DMS153 treated with DMSO at 0.1 percent for 48 hours (cell line): ENCODE results near the gene MLST8.

Source experiments
- DNase-seq: peaks from one replicate; lab custom pipeline; 2025; ENCODE audit not compliant: unreplicated experiment; lab: John Stamatoyannopoulos, UW

Gene MLST8

DNA sequence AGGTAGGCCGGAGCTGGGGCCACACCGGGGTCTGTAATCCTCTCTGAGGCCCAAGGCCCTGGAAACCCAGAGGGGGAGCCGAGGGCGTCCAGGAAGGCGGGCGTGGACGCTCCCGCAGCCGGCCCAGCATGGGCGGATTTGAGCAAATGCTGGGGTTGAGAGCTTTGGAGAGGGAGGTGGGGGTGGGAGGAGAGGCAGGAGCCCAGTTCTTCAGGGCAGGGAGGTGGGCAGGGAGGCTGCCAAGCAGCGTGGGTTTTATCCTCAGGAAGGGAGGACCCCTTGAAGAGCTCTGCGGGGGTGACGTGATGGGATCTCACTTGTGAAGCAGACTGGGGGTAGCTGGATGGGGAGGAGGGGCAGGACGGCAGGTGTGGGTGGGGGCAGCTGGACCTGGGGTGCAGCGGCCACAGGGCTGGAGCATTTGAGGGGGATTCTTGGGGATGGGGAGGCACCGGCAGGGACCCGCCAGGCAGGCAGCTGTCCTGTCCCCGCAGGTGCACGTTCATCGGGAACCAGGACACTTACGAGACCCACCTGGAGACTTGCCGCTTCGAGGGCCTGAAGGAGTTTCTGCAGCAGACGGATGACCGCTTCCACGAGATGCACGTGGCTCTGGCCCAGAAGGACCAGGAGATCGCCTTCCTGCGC, 32.4 kb upstream of the MLST8 start:
- no peak for DNase-seq

DNA sequence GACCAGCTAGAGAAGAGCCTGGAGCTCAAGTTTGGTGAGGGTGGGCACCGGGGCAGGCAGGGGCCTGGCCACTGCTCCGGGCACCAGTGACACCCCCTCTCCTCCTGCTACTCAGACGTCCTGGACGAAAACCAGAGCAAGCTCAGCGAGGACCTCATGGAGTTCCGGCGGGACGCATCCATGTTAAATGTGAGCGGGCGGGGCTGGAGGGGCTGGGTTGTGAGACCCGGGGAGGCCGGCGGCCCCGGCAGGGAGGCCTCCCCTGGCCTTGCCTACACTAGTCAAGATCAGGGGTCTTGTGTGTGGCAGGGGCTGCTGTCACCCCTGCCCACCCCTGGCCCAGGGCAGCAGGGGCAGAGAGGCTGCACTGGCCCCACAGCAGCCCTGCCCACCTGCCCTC, 31.9 kb upstream of the MLST8 start:
- DNase-seq = no peak

DNA sequence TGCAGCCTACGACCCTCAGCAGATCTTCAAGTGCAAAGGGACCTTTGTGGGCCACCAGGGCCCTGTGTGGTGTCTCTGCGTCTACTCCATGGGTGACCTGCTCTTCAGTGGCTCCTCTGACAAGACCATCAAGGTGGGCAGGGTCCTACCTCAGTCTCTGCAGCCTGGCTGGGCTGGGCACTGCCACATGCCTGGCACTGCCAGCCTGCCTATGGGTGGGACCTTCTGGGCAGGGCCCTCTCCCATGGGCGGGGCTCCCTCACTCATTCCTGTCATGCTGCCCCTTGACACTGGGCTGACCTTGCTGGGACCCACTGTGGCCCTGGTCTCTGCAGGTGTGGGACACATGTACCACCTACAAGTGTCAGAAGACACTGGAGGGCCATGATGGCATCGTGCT, 31.3 kb upstream of the MLST8 start:
- DNase-seq = no peak

DNA sequence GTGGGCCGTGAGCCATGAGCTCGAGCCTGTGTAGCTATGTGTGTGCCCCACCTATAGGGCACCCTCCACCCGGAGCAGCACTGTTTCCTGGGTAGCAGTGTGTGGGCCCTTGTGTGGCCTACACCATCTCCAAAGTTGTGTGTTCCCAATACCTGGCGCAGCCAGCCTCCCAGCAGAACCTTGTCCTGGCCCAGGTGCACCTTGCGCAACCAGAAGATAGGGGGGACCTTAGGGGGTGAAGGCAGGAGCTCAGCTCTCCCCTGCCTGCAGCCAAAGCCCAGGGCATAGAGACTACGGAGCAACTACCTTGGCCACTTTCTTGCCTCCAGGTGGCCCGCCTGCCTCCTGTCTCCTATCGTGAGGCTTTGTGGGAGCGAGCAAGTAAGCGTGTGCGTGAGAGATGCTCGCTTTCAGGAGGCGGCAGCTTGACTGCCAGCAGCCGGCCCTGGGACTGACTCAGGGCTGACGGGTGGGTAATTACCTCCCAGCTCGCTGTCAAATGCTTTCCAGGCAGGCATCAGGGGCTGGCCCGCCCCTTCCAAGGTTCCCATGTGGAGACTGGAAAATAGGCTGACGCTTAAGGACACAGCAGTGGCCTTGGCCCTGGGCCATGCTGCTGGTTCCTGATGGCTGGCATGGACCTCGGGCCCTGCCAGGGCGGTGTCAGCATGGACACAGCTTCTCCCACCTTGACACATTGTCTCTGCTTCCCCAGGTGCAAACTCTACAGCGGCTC, 30.7 kb upstream of the MLST8 start:
- DNase-seq = no peak

DNA sequence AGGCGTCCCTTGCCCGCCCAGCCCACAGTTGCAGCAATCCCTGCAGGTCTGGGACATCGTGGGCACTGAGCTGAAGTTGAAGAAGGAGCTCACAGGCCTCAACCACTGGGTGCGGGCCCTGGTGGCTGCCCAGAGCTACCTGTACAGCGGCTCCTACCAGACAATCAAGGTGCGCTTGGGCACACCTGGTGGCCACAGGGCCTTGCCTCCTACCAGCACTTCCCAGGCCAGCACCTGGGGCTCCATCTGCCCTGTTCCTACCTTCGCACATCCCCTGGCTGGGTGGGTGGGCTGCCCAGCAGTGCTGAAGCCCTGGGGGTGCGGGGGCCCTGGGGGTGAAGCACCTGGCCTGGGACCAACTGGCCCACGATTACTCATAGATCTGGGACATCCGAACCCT, 29.8 kb upstream of the MLST8 start:
- no peak for DNase-seq

DNA sequence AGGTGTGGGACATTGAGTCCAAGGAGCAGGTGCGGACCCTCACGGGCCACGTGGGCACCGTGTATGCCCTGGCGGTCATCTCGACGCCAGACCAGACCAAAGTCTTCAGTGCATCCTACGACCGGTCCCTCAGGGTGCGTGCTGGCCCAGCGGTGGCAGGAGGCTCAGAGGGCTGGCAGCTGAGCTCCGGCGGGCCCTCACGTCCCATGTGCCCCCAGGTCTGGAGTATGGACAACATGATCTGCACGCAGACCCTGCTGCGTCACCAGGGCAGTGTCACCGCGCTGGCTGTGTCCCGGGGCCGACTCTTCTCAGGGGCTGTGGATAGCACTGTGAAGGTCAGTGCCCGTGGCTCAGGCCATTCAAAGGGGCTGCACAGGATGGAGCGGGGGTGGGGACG, 29.2 kb upstream of the MLST8 start:
- no peak for DNase-seq

DNA sequence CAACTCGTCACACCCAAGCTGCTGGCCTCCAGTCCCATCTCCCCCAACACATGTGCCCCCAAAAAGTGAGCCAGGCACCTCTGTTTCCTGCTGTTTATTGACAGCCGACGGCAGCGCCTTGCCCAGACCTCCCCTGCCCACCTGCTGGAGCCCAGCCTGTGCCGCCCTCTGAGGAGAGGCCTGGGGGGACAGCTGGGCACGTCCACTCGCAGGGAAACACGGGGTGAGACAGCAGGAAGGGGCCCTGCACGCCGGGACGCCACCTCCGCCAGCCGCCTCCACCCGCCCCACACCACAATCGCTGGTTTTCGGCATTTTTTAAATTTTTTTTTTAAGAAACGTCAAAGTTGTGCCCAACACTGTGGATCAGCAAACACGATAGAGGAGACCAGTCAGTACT, 28.2 kb upstream of the MLST8 start:
- DNase-seq = no peak

DNA sequence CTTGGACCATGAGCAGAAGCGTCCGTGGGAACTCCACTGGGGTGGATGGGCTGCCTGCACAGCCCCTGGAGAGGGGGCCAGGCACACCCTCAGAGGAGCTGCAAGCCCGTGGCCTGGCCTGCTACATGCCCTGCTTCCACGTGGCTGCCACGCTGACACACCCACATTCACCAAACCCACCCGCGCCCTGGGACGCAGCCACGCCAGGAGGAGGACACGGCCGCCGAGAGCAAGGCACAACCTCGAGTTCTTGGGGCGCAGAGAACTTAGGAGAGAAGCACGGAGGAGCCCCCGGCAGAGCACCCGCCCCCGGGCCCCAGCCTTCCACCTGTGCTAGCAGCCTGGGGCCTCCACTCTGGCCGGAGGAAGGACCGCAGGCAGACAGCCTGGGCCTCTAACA, 27.7 kb upstream of the MLST8 start:
- DNase-seq = no peak

DNA sequence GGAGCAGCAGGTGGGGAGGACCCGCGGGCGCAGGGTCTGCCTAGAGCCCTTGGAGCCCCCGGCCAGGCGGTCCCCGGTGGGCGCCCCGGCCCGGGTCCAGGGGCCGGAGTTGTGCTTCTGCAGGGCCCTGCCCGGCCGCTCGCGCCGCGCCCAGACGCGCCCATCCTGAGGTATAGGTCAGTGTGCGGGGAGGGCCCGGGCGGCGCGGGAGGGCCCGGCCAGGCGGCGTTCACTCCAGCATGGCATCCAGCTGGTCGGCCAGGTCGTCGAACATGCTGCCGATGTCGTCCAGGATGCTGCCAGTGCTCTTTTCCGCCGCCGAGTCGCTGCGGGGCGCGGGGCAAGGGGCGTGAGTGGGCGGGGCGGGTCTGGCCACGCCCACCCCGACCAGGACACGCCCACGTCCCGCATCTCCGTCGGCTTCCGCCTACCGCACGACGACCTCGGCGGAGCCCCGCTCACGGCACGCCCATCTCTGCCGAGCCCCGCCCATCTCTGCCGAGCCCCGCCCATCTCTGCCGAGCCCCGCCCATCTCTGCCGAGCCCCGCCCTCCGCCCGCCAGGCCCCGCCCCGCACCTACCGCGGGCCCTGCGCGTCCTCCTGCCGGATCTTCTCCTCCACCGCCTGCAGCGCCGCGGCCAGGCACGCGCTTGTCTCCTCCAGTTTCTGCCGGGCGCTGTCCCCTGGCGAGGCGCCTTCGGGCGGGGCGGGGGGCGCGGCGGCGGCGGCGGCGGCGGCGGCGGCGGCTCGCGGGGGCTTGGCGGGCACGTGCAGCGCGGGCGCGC, 26.7 kb upstream of the MLST8 start:
- DNase-seq = no peak

DNA sequence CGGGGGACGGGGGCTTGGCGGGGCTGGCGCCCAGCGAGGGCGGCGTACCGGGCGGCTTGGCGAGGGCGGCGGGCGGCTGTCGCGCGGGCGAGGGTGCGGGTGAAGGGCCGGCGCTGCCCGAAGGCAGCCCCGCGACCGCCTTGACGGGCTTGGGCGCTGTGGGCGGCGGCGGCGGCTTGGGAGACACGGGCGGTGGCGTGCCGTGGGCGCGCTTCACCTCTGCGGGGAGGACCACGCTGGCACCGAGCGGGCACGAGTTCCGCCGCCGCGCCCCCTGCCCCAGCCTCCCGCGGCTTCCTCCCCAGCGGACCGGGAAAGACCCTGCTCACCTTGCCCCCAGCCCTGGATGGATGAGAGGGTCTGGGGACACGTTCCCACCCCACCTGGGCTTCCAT, 26.1 kb upstream of the MLST8 start:
- DNase-seq = no peak

DNA sequence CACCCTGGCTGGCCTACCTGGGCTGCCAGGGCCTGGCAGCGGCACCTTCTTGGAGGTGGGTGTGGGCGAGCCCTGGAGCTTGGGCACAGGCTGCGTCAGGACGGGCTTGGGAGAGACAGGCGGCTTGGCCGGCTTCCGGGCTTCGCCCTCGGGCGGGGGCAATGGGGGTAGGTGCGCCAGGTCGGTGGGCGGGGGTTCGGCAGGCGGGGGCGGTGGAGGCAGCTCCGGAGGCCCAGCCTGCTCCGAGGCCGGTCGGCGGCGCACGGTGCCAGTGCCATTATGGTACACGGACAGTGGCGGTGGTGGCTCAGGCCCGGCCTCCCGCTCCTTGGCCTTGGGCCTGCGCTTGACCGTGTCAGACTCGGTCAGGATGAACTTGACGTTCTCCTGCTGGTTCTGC, 25.7 kb upstream of the MLST8 start:
- no peak for DNase-seq

DNA sequence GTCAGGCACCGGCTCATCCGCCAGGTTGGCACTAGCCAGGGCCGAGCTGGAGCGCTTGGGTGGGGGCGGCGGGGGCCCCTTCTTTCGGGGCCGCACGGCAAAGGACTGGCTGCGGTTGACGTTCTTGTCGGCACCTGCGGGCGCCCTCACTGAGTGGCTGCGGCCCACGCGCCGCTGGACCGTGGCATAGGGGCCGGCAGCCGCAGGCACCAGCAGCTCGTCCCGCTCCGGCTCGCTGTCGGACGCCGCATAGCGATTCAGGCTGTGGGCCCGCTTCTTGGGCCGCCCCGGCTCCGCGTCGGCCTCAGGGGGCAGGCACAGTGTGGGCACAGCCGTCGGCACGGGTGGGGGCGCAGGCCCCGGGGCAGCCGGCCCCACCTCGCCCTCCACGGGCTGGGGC, 24.8 kb upstream of the MLST8 start:
- DNase-seq = no peak

DNA sequence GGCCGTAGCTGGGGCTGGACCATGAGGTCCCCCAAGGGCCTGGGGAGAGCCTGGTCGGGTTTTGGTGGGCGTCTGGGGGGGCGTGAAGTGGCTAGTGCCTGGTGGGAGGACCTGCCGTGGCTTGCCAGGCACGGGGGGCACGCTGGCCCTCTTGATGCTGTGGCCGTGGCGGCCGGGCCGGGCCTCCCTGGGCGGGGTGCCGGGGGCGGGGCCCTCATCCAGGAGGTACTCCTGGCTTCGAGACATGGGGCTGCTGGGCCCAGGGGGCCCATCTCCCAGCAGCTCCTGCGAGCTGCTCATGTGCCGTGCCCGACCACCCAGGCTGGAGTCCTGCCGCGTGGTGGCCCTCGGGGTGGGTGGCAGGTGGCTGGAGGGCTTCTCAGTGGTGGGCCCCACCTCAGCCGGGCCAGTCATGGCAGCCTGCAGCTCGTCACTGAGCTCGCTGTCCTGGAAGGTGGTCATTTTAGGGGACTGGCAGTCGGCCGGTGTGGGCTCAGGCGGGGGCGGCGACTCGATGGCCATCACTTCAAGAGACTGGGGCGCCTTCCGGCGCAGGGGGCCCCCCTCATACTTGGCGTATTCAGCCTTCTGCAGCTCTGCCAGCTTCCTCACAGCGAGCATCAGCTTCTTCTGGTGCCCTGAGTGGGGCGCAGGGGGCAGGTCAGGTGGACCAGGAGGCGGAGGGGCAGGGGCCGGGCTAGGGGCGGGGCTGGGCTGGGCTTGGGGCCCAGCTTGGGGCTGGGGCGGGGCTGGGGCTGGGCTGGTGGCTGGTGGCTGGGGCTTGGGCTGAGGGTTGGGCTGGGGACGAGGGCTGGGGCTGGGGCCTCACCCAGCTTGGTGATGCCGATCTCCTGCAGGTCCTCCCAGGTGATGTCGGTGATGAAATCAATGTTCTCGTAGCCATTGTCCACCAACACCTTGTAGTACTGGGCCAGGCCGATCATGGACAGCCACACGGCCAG, 24.0 kb upstream of the MLST8 start:
- DNase-seq = no peak

DNA sequence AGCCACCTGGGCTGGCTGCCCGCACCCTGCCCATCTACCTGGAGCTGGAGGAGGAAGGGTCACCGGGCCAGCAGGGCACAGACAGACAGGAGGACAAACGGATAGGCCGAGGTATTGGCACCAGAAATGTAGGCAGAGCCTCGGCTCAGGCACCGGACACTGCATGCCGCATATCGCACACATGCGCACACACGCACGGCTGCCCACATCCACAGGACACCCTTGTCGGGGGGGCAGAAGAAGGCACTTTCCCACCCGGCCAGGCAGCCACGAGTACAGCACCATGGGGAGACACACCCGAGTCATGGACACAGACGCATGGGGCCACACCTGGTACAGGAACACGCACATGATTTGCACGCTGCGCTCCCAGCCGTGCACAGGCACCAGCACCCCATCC, 23.3 kb upstream of the MLST8 start:
- no peak for DNase-seq

DNA sequence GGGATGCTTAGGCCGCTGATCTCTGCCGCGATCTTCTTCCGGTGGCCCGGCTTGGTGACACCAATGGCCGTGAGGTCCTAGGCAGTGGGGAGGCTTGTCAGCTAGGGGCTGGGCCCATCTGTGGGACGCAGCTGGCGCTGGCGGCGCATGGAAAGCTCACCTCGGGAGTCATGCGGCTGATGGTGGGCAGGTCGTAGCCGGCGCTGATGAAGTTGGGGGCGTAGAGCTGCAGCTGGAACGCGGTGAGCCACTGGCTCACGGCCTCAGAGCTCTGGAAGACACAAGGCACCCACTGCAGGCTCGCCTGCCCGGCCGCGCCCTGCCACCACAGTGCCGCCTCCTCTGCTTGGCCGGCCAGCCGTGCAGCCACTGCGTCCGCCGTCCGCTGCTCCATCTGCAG, 21.6 kb upstream of the MLST8 start:
- no peak for DNase-seq

DNA sequence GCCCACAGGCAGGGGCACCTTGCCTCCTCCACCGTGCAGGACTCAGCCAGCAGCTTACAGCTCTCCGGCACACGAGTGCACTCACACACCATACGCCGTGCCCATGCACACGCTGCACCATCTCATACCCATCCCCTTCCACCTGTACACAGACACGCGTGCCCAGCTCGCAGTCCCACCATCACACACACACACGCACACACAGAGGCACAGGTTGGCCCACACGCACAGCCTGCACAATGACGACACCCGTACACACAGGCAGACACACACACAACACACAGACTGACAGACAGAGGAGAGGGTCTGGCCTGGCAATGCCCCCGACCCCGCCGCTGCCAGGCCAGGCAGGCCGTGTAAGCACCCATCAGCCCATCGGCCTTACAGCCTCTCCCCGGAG, 20.9 kb upstream of the MLST8 start:
- DNase-seq = no peak

DNA sequence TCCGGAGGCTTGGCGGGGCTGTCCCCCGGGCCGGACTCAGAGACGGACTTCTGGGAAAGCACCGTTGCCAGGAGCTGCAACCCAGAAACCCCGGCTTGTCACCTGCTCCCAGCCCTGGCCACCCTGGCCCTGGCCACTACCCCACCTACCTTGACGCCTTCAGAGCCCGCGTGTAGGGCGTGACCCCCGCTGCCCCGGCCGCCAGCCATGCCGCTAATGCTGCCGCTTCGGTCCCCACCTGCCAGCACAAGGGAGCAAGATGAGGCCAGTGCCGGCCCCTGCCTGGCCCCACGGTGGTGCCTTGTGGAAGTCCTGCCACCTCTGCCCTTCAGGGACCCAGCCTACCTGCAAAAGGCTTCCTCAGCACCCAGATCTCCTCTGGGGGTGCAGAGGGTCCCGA, 20.3 kb upstream of the MLST8 start:
- no peak for DNase-seq

DNA sequence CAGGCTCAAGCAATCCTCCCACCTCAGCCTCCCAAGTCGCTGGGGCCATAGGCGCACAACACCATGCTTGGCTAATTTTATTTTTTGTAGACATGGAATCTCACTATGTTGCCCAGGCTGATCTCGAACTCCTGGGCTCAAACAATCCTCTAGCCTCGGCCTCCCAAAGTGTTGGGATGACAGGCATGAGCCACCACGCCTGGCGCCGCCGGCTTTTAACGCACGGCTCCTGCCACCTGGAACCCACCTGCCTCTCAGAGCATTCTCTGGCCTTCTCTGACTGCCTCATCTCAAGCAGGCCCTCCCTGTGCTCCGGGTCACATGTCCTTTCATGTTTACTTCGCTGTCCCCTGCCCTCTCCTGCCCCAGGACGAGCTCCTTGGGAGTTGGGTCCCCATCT, 19.2 kb upstream of the MLST8 start:
- DNase-seq = no peak

DNA sequence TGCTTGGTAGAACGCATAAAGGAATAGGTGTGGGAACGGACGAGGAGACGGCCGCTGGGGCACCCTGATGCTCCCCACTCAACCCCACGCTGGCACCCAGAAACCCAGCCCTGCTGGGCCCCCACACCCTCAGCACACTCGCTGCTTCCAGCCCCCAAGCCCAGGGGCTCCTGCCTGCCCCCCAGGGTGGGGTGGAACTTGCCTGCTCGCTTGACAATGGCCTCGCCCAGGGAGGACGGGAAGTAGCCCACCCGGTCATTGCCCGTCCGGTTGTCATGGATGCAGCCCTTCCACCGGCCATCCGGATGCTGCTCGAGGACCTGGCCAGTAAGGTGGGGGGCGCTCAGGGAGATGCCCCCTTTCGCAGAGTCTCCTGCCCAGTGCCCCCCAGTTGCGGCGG, 18.7 kb upstream of the MLST8 start:
- no peak for DNase-seq

DNA sequence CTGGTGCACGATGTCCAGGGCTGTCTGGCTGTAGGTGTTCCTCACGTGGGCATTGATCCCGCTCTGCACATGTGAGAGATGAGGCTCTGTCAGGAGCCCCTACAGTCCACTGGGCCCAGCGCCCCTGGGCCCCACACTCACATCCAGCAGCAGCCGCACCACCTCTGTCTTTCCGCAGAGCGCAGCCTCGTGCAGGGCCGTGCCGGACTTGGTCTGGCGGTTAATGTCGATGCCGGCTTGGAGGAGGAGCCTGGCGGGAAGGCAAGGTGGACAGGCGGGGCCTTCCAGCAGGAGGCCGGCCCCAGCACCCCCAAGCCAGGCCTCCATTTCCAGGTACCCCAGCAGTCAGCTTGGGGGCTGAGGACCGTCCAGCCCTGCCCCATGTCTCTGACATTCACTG, 18.0 kb upstream of the MLST8 start:
- DNase-seq = no peak

DNA sequence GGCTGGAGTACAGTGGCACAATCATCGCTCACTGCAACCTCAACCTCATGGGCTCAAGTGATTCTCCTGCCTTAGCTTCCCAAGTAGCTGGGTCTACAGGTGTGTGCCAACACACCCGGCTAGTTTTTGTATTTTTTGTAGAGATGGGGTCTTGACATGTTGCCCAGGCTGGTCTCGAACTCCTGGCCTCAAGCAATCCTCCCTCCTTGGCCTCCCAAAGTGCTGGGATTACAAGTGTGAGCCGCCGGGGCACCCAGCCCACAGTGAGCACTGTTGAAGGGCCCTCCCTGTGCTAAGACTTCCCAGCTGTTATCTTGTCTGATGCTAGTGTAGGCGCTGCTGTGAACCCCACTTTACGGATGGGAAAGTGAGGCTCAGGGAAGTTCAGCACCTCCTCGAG, 16.9 kb upstream of the MLST8 start:
- no peak for DNase-seq
